ENCODE results near the gene FJX1.
"Not testable (repeated sequence)": the region's sequence is repeated elsewhere in the genome, so short reads cannot be mapped to it uniquely, and the experiment has no call there.

FJX1 gene

DNA sequence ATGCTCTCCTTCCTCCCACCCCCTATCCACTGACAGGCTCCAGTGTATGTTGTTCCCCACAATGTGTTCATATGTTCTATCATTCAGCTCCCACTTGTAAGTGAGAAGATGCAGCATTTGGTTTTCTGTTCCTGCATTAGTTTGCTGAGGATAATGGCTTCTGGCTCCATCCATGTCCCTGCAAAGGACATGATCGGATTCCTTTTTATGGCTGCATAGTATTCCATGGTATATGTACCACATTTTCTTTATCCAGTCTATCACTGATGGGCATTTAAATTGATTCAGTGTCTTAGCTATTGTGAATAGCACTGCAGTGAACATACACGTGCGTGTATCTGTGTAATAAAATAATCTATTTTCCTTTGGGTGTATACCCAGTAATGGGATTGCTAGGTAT, 50.1 kb downstream of the FJX1 start:
- not testable (repeated sequence) for DNase-seq (ENCODE audit: low spot score)

All from iPS-NIHi11 (cell line).